ENCODE data around the gene TLCD3B.

The TLCD3B gene

GRCh38 chr16:30030841-30031413 lies at the start of gene TLCD3B:
TSS of gene TLCD3B (minus strand) at chr16:30031271. CDS start at chr16:30030527, 744 bp downstream.
- no peak for DNase-seq (ENCODE audit: low read depth in 1 of 2, low spot score in 1 of 2)

DNA sequence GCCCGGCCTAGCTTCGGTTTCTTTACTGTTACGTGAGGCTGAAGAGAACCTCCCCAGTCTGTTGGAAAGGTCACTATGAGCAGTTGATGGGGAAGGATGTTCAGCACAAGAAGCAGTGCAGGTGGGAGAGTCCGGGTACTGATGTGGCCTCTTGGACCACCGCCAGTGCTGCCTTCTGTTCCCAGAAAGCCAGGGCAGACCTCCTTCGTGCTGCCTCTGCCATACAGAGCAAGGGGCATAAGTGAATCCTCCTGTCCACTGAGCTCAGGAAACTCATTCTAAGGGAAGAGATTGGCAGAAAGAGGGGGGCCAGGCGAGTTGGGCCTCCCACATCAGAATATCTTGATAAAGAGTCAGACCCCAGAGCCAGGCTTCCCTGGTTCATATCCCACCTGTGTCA lies 48.4 kb upstream of the TLCD3B start:
- no peak for DNase-seq (ENCODE audit: low read depth in 1 of 2, low spot score in 1 of 2)

DNA sequence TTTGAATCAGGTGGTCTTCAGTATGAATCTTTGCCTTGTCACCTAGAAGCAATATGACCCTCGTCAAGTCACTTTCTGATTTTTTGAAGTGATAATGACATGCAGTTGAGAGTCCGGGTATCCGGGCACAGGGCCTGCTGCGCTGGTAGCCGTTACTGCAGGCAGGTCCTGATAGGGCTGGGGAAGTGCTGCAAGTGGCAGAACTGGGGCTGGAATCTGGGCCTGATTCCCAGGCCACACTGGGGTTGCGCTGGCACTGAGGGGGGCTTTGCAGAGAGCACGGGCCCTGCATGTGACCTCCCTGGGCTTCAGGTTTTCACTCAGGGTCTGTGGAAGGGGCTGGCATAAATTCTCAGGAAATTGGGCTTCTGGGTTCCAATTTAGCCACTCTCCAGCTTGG lies 47.7 kb upstream of the TLCD3B start:
- DNase-seq (ENCODE audit: low read depth in 1 of 2, low spot score in 1 of 2) = no peak

DNA sequence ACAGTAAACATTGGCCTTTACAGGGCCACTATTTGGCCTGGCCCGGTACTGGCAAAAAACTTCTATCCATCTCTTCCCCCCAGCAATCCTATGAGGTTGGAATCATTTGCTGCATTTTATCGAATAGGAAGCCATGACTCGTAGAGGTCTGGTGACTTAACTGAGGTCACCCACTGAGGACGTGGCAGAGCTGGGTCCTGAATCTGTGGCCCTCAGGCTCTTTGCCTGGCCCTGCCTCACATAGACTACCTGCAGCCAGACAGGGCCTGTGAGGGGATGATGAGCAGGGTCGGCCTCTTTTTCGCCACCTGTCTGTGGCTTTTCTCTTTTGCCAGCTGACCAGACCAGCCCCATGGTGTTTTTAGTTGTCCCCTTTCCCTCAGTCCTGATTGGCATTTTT lies 46.6 kb upstream of the TLCD3B start:
- no peak for DNase-seq (ENCODE audit: low read depth in 1 of 2, low spot score in 1 of 2)

GRCh38 chr16:30076276-30076791 lies 45.3 kb upstream of the TLCD3B start:
- DNase-seq (ENCODE audit: low read depth in 1 of 2, low spot score in 1 of 2) = no peak

GRCh38 chr16:30075503-30076275 lies 44.6 kb upstream of the TLCD3B start, which contains the start of gene PPP4C:
TSS of gene PPP4C (plus strand) at chr16:30075994. CDS start at chr16:30076378, 384 bp downstream.
- peak; percentile 77 to 85 for DNase-seq (ENCODE audit: low read depth in 1 of 2, low spot score in 1 of 2)

GRCh38 chr16:30070490-30070889 lies 39.4 kb upstream of the TLCD3B start:
- DNase-seq (ENCODE audit: low read depth in 1 of 2, low spot score in 1 of 2) = no peak

- no peak for DNase-seq (ENCODE audit: low read depth in 1 of 2, low spot score in 1 of 2)
Measured at GRCh38 chr16:30069611-30070462, 38.8 kb upstream of the TLCD3B start.

DNA sequence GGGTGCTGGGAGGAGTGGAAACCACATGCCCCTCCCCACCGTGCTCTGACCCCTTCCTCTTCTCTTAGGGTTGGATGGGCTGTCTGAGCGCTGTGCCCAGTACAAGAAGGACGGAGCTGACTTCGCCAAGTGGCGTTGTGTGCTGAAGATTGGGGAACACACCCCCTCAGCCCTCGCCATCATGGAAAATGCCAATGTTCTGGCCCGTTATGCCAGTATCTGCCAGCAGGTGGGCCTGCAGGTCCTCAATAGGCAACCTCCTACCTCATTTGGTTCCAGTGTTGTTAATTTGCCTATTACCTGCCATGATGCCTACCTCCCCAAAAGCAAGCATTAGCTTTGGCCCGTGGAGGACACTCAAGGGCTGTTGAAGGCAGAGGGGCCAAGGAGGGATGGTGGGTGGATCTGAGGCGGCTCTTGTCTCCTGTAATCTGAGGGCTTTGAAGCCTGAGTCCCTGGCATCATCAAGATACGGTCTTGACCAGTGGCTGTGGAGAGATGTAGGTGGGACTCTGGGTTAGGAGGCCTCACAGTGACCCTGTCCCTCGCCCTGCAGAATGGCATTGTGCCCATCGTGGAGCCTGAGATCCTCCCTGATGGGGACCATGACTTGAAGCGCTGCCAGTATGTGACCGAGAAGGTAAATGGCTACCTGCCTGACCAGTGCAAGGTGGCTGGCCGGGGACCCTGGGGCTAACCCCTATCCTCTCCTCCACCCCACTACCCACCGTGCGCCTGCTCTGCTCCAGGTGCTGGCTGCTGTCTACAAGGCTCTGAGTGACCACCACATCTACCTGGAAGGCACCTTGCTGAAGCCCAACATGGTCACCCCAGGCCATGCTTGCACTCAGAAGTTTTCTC lies 37.9 kb upstream of the TLCD3B start:
- DNase-seq (ENCODE audit: low read depth in 1 of 2, low spot score in 1 of 2) = peak in 1 of 2 donors; percentile 34

DNA sequence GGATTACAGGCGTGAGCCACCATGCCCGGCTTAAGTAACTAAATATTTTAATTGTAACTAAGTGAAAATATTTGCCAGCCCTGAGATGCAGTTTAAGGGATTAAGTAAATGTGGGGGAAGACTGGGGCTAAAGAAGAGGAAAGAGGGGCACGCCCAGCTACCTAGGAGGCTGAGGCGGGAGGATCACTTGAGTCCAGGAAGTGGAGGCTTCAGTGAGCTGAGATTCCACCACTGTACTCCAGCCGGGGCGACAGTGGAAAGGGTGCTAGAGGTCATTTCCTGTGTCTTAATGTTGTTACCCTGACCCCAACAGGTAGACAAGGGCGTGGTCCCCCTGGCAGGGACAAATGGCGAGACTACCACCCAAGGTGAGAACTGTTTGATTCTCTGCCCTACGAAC lies 37.3 kb upstream of the TLCD3B start:
- DNase-seq (ENCODE audit: low read depth in 1 of 2, low spot score in 1 of 2) = no peak

DNA sequence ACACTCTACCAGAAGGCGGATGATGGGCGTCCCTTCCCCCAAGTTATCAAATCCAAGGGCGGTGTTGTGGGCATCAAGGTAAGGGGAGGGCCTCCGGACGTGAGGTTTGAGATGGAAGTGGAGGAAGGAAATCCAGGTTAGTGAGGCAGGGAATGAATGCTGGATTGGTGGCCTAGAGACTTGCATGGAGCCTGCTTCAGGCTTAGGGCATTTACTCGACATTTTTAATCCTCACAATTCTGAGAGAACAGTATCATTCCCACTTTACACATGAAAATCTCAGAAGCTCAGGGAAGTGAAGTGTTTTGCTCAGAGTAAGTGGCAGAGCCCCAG lies 36.5 kb upstream of the TLCD3B start:
- DNase-seq (ENCODE audit: low read depth in 1 of 2, low spot score in 1 of 2) = no peak

DNA sequence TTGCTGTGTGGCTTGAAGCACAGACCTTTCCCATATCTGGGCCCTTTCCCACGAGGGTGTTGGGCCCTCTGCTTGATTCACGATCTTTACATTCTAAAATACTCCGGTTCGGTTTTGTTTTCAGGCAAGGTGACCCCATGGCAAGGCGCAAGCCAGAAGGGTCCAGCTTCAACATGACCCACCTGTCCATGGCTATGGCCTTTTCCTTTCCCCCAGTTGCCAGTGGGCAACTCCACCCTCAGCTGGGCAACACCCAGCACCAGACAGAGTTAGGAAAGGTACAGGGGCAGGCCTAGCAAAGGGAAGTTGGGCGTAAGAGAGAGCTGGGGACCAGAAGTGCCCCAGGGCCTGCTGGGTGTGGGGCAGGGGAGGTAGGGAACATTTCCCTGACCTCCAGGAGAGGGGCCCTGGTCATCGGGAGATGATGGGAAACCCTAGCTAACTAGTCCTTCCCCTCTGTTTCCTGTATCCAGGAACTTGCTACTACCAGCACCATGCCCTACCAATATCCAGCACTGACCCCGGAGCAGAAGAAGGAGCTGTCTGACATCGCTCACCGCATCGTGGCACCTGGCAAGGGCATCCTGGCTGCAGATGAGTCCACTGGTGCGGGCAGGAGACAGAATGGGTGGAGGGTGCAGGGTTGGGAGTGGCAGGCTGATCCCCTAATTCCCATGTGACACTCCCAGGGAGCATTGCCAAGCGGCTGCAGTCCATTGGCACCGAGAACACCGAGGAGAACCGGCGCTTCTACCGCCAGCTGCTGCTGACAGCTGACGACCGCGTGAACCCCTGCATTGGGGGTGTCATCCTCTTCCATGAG lies 35.9 kb upstream of the TLCD3B start:
- no peak for DNase-seq (ENCODE audit: low read depth in 1 of 2, low spot score in 1 of 2)

DNA sequence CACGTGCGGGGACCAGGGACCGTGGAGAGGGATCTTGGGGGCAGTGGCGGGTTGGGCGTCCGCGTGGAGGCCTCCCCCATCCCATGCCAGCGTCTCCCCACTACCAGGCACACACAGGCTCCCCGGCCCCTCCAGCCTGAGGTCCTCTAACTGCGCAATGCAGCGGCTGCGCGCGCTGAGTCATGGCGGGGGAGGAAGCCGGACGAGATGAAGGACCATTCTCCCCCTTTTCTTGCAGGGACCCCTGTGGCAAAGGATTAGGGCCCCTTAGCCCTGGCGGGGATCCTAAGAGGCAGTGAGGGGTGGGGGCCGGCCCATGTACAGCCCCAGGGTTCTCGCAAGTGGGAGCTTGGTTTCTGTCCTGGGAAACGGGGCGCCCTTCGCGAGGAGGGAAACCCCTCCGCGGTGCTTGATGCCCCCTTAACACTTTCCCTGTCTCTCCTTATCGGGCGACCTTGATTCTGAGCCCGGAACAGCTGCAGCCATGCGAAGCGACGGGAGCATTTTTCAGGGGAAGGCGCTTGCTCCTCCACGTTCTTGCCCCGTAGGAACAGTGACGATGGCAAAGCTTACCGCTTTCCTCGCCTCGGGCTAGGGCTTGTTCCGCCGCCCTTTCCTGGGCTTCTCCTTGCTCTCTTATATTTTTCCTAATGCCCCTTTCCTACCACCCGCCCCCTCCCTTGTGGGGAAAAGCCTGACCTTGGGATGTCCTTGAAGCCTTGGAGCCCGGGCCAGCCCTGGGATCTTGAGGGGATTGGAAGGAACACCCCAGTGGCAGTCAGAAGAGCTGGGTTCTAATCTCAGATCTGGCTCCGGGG lies 35.1 kb upstream of the TLCD3B start:
- no peak for DNase-seq (ENCODE audit: low read depth in 1 of 2, low spot score in 1 of 2)

- peak; percentile 87 to 92 for DNase-seq (ENCODE audit: low read depth in 1 of 2, low spot score in 1 of 2)
Measured at GRCh38 chr16:30065102-30065942, 34.3 kb upstream of the TLCD3B start, which contains the start of gene ALDOA. TSS of gene ALDOA (plus strand) at chr16:30065760. CDS start at chr16:30066898, 1,138 bp downstream.

- no peak for DNase-seq (ENCODE audit: low read depth in 1 of 2, low spot score in 1 of 2)
Measured at GRCh38 chr16:30064729-30065101, 33.6 kb upstream of the TLCD3B start.

GRCh38 chr16:30063893-30064728 lies 33.0 kb upstream of the TLCD3B start:
- peak; percentile 39 to 45 for DNase-seq (ENCODE audit: low read depth in 1 of 2, low spot score in 1 of 2)

- no peak for DNase-seq (ENCODE audit: low read depth in 1 of 2, low spot score in 1 of 2)
Measured at GRCh38 chr16:30063278-30063892, 32.3 kb upstream of the TLCD3B start.
